Measurements from ENCODE around the gene ATP2B2.

The ATP2B2 gene

DNA sequence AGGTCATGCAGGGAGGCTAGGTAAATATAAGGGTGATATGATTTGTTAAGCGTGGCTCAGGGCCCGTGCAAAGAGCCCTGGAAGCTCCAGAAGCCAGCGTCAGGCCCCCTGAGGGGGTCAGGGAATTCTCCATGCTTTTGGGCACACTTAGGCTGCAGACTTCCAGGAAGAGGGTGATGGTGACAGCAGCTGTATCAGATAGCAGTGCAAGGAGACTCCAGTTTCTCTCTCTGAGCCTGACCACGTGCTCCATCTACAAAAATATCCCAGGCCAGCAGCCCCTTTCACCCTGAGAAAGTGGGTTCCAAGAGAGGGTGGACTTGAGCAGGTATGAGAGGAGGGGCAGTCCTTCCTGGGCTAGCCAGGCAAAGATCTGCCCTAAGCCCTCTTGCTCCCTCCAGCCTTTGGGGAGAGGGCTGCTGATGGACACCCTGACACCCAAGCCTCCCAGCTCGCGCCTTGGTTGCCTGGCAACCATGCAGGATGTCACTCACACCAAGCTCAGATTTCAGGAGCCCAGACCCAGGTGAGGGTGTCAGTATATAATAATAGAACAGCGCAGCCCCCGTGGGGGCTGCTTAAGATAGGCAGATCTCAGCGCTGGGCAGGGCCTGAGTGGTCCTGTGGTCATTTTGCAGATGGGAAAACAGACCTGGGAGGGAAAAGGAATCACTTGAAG, 35.8 kb downstream of the ATP2B2 start:
- DNase-seq (ENCODE audit: low spot score) = no peak

GRCh38 chr3:10468613-10469354, 36.6 kb downstream of the ATP2B2 start:
- DNase-seq (ENCODE audit: low spot score) = no peak

DNA sequence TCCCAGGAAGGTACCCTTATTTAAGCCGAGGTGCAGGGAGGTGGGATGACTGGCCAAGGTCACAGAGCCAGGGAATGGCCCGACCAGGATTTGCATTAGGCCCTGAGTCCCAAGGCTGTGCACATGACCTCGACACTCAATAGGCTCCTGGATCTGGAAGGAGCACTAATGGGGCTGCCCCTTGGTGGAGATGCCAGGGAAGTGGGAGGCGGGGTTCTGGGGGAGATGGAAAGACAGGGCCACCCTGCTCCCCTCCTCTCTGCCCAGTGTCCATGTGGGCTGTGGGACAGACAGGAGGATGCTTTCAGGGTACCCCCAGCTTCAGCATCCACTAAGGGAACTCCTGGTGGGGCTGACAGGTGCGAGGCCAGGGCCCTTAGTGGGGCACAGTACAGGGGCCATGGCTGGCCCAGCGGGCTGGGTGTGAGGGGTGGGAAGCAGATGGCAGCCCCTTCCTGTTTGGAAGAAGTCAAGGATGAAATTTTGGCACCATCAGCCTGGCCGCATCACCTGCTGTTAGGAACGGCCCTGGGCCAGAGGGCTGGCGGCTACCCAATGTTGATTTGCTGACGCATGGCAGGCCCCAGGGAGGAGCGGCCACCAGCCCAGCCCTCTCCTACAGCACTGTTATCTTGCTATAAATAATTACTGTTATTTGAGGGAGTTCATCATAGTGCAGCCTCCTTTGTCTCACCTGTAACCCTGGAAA, 37.3 kb downstream of the ATP2B2 start:
- no peak for DNase-seq (ENCODE audit: low spot score)

DNA sequence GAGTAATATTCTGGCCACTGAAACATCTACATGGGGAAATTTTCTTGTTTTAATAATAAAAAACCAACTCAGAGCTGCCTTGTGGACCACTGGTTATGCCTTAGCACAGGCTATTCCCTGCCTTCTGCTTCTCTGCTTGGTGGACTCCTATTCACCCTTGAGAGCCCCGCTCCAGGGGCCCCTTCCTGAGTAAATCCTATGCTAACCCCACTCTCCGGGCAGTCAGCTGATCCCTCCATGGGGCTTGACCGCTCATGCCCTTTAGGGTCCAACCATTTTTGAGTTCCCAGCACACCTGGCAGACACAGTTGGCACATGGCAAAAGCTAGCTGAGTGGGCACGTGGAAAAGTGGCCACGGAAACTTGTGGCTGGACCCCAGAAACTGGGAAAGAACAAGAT, 38.2 kb downstream of the ATP2B2 start:
- no peak for DNase-seq (ENCODE audit: low spot score)

- no peak for DNase-seq (ENCODE audit: low spot score)
These were observed 39.2 kb downstream of the ATP2B2 start for GRCh38 chr3:10466186-10466585.

GRCh38 chr3:10465161-10465560, 40.2 kb downstream of the ATP2B2 start:
- no peak for DNase-seq (ENCODE audit: low spot score)

DNA sequence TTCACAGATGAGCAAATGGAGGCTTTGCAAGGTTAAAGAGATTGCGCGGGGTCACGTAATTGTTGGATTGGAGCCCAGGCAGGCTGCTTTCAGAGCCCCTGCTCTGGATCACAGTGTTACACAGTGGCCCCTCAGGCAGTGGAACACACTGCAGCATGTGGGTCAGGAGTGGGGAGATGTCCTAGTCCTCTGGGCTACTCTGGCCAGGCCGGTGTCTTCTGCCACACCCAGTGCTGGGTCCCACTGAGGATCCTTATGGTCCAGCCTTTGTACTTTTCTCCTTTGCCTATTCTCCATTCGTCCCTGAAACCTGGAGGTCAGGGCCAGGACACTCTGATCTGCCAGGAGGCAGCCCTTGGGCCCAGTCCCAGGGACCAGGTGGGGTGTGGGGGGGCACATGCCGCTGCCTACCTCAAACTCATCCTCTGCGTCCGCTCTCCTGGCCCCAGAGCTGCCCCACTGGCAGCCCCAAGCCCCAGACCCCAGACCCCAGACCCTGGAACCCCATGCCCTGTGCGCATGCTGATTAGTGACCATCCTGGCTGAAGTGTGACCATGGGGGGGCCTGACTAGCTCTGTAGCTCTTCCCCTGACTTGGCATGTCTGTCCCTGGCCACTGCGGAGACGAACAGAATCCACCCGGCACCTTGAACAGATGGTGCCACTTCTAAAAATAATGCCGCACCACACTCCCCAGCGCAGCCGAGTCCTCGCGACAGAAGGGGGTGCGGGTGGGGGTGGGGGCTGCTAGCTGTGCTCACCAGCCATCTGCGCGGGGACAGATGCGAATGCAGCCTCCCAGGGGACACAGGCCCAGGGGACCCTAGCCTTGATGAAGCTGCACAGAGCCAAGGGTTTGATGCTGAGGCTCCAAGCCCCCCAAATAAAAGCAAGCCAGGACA, 41.6 kb downstream of the ATP2B2 start:
- no peak for DNase-seq (ENCODE audit: low spot score)

- DNase-seq (ENCODE audit: low spot score) = no peak
These were observed 42.5 kb downstream of the ATP2B2 start for GRCh38 chr3:10462641-10463532.

DNA sequence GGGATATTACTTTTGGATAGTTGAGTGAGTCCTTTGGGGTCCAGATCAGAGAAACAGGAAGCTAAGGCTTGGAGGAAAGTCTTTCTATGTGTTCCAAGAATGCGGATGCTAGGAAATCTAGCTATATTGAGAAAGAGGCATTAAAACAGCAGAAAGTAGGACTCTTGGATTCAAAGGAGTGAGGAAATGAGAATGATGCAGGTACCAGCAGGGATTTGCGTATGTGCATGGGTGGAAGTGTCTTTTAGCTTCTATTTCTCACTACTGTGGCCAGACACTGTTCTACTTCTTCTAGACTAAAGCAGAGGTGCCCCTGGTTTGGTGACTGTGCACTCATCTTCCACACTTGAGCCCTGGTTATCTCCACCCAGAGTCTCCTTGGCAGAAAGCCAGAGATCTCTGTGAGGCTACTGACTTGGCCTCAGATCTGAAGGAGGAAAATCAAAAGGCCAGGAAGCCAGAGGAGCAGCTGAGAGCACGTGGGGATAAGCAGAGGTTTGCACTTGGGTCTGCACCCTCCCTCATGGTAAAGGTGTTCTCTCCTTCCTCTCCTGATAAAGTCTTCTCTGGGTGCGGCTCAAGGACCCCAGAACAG, 44.3 kb downstream of the ATP2B2 start:
- no peak for DNase-seq (ENCODE audit: low spot score)

GRCh38 chr3:10459954-10460754, 45.2 kb downstream of the ATP2B2 start:
- DNase-seq (ENCODE audit: low spot score) = peak; percentile 92

- DNase-seq (ENCODE audit: low spot score) = no peak
These were observed 47.8 kb downstream of the ATP2B2 start for GRCh38 chr3:10457560-10457959.

DNA sequence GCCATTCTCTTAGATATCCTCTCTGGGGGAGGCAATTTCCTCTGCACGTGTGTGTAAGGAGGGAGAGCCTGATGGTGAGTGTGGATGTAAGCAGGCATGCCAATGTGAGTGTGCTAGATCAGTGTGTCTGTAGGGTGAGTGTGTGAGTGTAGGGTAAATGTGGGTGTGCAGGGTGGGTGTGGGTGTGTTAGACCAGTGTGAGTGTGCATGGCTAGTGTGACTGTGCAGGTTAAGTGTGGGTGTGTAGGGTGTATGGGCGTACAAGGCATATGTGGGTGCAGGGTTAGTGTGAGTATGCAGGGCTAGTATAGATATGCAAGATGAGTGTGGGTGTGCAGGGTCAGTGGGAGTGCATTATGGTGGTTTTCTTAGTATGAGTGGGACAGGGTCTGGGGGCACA, 48.4 kb downstream of the ATP2B2 start:
- DNase-seq (ENCODE audit: low spot score) = no peak

GRCh38 chr3:10455545-10455914, 49.9 kb downstream of the ATP2B2 start:
- DNase-seq (ENCODE audit: low spot score) = no peak

- no peak for DNase-seq (ENCODE audit: low spot score)
These were observed 50.4 kb downstream of the ATP2B2 start for GRCh38 chr3:10454907-10455544.

GRCh38 chr3:10453431-10454163, 51.8 kb downstream of the ATP2B2 start:
- no peak for DNase-seq (ENCODE audit: low spot score)

- DNase-seq (ENCODE audit: low spot score) = no peak
These were observed 54.6 kb downstream of the ATP2B2 start for GRCh38 chr3:10450494-10451440.

DNA sequence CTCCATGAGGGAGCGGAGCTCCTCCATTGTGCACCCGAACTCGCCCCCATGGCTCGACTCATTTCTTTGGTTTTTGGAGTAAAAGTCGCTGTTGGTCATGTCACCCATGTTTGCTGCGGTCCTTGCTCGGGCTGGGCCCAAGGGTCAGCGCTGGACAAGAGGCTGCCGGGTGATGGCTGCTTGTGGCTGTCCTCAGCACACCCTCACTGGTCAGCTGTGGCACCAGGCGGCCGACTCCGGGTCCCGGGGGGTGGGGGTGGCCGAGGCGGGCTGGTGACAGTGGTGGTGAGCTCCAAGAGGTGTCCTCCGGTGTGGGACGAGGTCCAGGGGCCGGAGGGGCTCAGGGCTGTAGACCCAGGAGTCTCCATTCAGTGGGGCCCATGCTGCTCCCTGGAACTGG, 56.0 kb downstream of the ATP2B2 start:
- no peak for DNase-seq (ENCODE audit: low spot score)

DNA sequence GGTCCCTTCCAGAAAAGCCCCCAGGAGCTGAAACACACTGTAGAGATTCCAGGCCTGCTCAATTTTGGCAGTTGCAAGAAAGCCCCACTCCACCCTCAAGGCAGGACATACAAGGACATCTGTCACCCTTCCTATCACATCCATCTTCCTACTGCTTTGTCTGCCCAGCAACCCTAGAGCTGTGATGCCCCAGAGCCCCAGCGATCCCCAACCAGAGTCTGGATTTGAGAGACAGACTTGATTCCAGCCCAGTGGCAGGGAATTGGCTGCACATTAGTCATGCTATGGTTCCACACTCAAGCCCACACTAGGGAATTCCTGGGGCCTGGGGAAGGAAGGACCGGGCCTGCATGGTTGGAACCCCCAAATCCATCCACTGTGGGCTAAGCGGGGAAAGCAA, 56.8 kb downstream of the ATP2B2 start:
- no peak for DNase-seq (ENCODE audit: low spot score)
